ENCODE results near the gene OR4X2.
"Not testable (repeated sequence)": the region's sequence is repeated elsewhere in the genome, so short reads cannot be mapped to it uniquely, and the experiment has no call there.

OR4X2 gene

GRCh38 chr11:48244804-48245203, at the start of gene OR4X2:
Gene OR4X2 (plus strand): TSS chr11:48245104. CDS start chr11:48245104, 0 bp downstream.
- DNase-seq (ENCODE audit: low read depth in 2 of 2): no peak

GRCh38 chr11:48207881-48208280, 37.0 kb upstream of the OR4X2 start:
- no peak for DNase-seq (ENCODE audit: low read depth in 2 of 2)

- no peak for DNase-seq (ENCODE audit: low read depth in 2 of 2)
These were observed 34.9 kb upstream of the OR4X2 start for GRCh38 chr11:48210052-48210451.

- DNase-seq (ENCODE audit: low read depth in 2 of 2): no peak
These were observed 28.4 kb upstream of the OR4X2 start, which contains the start of gene OR4B1 for GRCh38 chr11:48216510-48216909. Gene OR4B1 (plus strand): TSS chr11:48216810. CDS start chr11:48216810, 0 bp downstream.

GRCh38 chr11:48228761-48229160, 16.1 kb upstream of the OR4X2 start:
- no peak for DNase-seq (ENCODE audit: low read depth in 2 of 2)

- DNase-seq (ENCODE audit: low read depth in 2 of 2): not testable (repeated sequence)
These were observed 14.8 kb upstream of the OR4X2 start for GRCh38 chr11:48230057-48230456.

- no peak for DNase-seq (ENCODE audit: low read depth in 2 of 2)
These were observed 7.2 kb upstream of the OR4X2 start for GRCh38 chr11:48237727-48238126.

- no peak for DNase-seq (ENCODE audit: low read depth in 2 of 2)
These were observed 2.4 kb upstream of the OR4X2 start for GRCh38 chr11:48242501-48242900.

- DNase-seq (ENCODE audit: low read depth in 2 of 2): no peak
These were observed 4.0 kb downstream of the OR4X2 start for GRCh38 chr11:48248902-48249301.

GRCh38 chr11:48261600-48261999, 16.7 kb downstream of the OR4X2 start:
- no peak for DNase-seq (ENCODE audit: low read depth in 2 of 2)

- DNase-seq (ENCODE audit: low read depth in 2 of 2): no peak
These were observed 18.6 kb downstream of the OR4X2 start, which contains the start of gene OR4X1 for GRCh38 chr11:48263423-48263911. Gene OR4X1 (plus strand): TSS chr11:48263861. CDS start chr11:48263861, 0 bp downstream.

- no peak for DNase-seq (ENCODE audit: low read depth in 2 of 2)
These were observed 25.7 kb downstream of the OR4X2 start for GRCh38 chr11:48270621-48271020.

GRCh38 chr11:48272606-48273005, 27.7 kb downstream of the OR4X2 start:
- no peak for DNase-seq (ENCODE audit: low read depth in 2 of 2)

Data from activated CD8-positive, alpha-beta memory T cell treated with anti-CD3 and anti-CD28 coated beads for 4 hours (primary cell).